ENCODE measurements around the gene KPNB1.

KPNB1 gene

DNA sequence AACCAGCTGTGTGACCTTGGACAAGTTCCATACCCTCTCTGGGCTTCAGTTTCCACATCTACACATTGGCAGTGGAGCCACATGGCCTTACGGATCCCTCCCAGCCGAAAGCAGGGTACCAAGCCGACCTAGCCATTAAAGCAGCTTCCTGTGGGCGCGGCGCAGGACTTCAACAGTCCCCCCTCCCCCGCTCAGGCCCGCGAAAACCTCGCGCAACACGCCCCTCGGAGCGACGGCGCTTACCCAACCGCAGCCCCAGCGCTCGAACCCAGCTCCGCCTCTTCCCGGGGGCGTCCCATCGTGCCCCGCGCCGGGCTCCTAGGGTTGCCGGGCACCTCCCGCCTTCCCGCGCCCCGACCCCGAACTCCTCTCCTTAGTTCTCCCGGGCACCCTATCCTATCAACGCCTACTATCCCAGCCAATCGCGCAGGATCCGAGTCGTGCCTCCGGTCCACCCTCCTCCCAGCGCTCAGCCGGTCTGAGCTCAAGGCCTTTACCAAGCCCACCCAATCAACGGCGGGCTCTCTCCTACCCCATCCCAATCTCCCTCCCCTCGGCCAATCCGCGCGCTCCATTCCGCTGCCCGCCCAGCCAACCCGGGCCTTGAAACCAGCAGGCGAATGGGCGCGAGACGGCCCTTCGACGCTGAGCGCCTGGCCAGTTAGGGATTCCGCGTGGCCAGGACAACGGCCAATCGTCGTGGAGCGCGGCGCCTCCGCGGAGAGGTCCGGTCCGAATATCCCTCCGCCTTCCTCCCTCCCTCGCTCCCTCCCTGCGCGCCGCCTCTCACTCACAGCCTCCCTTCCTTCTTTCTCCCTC is at the start of gene KPNB1:
TSS of gene KPNB1 (plus strand) at position 767 of the 819 bp plus-strand sequence. CDS start 326 bp downstream, outside the sequence.
- CTCF ChIA-PET: interaction anchor here (0.8 to 5.5 kb wide), 13 partner anchors 8 to 192 kb away, joined by 3 to 28 read pairs (median 3); partner anchors contain the start of genes SCRN2 and TBX21
- TF ChIP-seq, protein P1, sequence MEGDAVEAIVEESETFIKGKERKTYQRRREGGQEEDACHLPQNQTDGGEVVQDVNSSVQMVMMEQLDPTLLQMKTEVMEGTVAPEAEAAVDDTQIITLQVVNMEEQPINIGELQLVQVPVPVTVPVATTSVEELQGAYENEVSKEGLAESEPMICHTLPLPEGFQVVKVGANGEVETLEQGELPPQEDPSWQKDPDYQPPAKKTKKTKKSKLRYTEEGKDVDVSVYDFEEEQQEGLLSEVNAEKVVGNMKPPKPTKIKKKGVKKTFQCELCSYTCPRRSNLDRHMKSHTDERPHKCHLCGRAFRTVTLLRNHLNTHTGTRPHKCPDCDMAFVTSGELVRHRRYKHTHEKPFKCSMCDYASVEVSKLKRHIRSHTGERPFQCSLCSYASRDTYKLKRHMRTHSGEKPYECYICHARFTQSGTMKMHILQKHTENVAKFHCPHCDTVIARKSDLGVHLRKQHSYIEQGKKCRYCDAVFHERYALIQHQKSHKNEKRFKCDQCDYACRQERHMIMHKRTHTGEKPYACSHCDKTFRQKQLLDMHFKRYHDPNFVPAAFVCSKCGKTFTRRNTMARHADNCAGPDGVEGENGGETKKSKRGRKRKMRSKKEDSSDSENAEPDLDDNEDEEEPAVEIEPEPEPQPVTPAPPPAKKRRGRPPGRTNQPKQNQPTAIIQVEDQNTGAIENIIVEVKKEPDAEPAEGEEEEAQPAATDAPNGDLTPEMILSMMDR (IDR thresholded peaks at IDR 0.05; ENCODE audit: control extremely low read depth, extremely low read depth, low read depth, missing control alignments): no peak
- POLR2A ChIA-PET: interaction anchor here (0.6 to 1.6 kb wide), 5 partner anchors 14 to 272 kb away, joined by 3 to 11 read pairs (median 5); no protein-coding TSS in a partner anchor
- peak; percentile 93 for DNase-seq (ENCODE audit: extremely low spot score)

DNA sequence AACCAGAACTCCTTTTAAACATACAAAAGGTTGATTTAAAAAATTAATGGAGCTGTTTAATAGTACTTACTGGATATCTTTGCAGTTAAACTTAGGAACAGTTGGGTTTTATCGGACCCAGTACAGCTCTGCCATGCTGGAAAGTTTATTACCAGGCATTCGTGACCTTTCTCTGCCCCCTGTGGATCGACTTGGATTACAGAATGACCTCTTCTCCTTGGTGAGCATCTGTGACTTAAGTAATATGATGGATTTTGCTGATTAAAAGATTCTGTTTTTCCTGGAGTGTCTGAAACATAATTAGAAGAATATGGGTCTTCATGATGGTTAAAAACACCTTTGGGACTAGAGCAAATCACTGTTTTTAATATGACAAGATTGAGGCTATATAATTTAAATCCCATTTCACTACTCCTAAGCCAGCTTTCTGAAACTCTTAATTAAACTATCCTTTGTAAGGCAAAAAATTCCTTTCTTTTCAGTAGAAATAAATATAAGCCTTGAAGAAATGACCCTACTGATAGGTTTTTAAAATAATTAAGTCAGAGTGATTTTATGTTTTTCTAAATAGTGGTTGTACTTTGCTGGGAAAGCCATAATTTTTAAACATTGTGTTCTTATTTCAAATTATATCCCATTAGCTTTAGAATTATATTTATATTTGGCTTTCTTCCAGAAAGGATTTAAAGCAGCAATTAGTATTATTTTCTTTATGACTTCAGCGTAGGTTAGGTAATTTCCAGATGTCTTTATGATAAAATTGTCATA is 45.7 kb upstream of the KPNB1 start:
- TF ChIP-seq, protein P1 (IDR thresholded peaks at IDR 0.05; ENCODE audit: control extremely low read depth, extremely low read depth, low read depth, missing control alignments): no peak
- no peak for DNase-seq (ENCODE audit: extremely low spot score)
- CTCF ChIA-PET: interaction anchor here (2.0 to 5.0 kb wide), 2 partner anchors 11 kb away, joined by 4 to 52 read pairs; no protein-coding TSS in a partner anchor
- POLR2A ChIA-PET: no interaction called here

DNA sequence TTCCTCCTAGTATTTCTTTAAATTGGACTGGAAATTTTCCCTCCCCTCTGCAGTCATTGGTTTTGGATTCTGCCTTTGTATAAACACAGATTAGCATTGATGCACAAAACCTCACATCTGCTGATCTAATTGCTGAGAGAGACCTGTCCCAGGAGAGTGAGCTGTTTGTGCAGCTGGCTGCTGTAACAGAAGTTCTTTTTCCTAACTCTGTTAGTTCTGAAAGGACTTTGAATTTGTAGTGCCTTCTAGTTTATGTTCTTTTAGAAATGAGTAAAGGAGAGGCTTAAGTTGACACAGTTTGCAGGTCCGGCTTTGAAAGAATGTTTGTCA is 45.2 kb upstream of the KPNB1 start:
- TF ChIP-seq, protein P1 (IDR thresholded peaks at IDR 0.05; ENCODE audit: control extremely low read depth, extremely low read depth, low read depth, missing control alignments): no peak
- ChIA-PET CTCF (interaction anchor here (5.0 kb wide), 1 partner anchor 10 kb away, joined by 52 read pairs; no protein-coding TSS in a partner anchor), POLR2A (no interaction called here)
- no peak for DNase-seq (ENCODE audit: extremely low spot score)

DNA sequence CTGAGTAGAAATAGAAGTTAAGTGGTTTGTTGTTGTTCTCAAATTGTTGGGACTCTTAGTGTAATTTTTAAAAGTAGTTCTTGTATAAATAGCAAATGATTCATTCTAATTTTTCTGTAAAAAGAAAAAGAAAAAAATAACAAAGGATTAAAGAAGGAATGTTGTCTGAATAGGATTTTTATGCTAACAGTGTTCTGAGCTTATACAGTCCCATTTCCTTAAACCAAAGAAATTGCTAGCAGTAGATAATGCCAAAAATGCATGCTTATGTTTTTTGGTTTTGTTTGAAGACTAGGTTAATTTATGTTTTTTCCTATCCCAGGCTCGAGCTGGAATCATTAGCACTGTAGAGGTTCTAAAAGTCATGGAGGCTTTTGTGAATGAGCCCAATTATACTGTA is 44.7 kb upstream of the KPNB1 start:
- TF ChIP-seq, protein P1 (IDR thresholded peaks at IDR 0.05; ENCODE audit: control extremely low read depth, extremely low read depth, low read depth, missing control alignments): no peak
- DNase-seq (ENCODE audit: extremely low spot score): no peak
- CTCF ChIA-PET: interaction anchor here (1.0 to 5.0 kb wide), 2 partner anchors 10 to 11 kb away, joined by 4 to 52 read pairs; no protein-coding TSS in a partner anchor
- POLR2A ChIA-PET: no interaction called here

DNA sequence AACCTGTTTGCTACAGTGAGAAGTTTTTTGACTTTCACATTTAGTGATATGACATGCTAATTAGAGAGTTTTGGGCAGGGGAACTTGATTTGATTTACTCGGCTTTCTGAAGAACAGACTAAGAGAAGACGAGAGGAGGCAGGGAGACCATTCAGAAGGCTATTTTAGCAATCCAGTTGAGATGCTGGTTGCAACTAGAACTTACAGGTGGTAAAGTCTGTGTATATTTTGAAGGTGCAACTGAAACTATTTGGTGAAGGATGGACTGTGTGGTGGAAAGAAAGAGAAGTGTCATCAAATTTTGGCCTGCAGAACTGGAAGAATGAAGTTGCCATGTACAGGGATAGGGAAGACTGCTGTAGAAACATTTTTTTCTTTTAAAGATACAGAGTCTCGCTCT is 42.2 kb upstream of the KPNB1 start:
- TF ChIP-seq, protein P1 (IDR thresholded peaks at IDR 0.05; ENCODE audit: control extremely low read depth, extremely low read depth, low read depth, missing control alignments): no peak
- ChIA-PET POLR2A (no interaction called here), CTCF (interaction anchor here (1.1 to 5.0 kb wide), 2 partner anchors 7 to 246 kb away, joined by 3 to 52 read pairs; no protein-coding TSS in a partner anchor)

More for the DNA sequence above, 42.2 kb upstream of the KPNB1 start:
- DNase-seq (ENCODE audit: extremely low spot score): no peak

All from GM10248 (cell line).